Testis (tissue), 2 donors: ENCODE measurements around the gene TULP1.

ENCODE experiments used
- CTCF ChIP-seq, 3 experiments: fragments of 450-650 bp in 2 of 3; fragments of 200-600 bp in 1 of 3; sonication (generic) in 1 of 3; IDR thresholded peaks; one replicate each; pipeline ENCODE4 v1.5.1; 2016 to 2019; ENCODE audit warnings: antibody characterized with exemption in 3 of 3, mild to moderate bottlenecking in 2 of 3, moderate library complexity in 1 of 3
- POLR2A ChIP-seq: fragments of 450-650 bp; IDR thresholded peaks from one replicate; pipeline ENCODE4 v1.6.1; 2017; ENCODE audit warnings: antibody characterized with exemption, mild to moderate bottlenecking, moderate library complexity

DNA sequence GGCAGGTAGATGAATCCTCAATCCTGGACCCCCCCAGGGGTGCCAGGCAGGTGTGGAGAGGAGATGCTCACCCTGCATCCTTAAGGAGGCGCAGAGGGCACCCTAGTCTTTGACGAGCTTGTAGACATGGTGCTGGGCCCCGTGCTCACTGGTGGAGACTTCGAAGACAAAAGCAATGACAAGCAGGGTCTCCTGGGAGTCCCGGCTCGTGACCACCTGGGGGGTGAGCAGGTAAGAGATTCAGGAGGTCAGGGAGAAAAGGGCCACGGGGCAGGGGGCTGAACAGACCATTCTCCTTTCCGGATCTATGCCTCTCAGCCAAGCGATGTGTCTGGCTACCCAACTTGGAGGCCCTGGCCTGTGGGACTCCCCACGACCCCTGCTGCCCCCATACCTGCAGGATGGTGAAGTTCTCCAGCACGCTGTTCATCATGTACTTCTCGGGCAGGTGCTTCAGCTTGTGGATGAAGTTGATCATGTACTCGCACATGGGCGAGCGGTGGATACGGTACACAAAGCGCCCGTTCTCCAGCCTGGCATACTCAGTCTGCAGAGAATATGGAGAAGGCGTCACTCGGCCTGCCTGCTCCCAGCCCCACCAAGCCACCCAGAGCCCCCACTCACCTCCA is 37.6 kb downstream of the TULP1 start:
- TF ChIP-seq CTCF (IDR thresholded peaks at IDR 0.05), result no peak
- TF ChIP-seq POLR2A, result no peak
